Gastroesophageal sphincter (tissue), 4 donors: ENCODE measurements around the gene CSNK1G2. TPM values are rescaled to one million over a fixed set of nuclear protein-coding genes. Genes with fewer than 3 reads are reported as not detected.

Experiments used
- ATAC-seq: fragments of 150-250 bp; one replicate; pipeline ENCODE4 v1.9.1; 2016; ENCODE audit warnings: mild to moderate bottlenecking, moderate library complexity
- H3K27ac ChIP-seq, 4 donors: fragments of 200-600 bp; sonication (generic) in 3 of 4; 1 replicate in 3 of 4; 2 replicates in 1 of 4; pipeline ENCODE4 v1.5.1; 2016 to 2019
- H3K27me3 ChIP-seq: fragments of 200-600 bp; sonication (generic); one replicate; pipeline ENCODE4 v1.5.1; 2019
- H3K36me3 ChIP-seq, 2 donors: fragments of 200-600 bp; sonication (generic); one replicate each; pipeline ENCODE4 v1.5.1; 2019; ENCODE audit warnings: control low read depth in 1 of 2
- H3K4me1 ChIP-seq, 3 donors: fragments of 200-600 bp; sonication (generic); 1 replicate in 2 of 3; 2 replicates in 1 of 3; pipeline ENCODE4 v1.5.1; 2016 to 2019; ENCODE audit warnings: control low read depth in 2 of 3
- H3K4me3 ChIP-seq, 2 donors: fragments of 200-600 bp; sonication (generic); one replicate each; pipeline ENCODE4 v1.5.1; 2019; ENCODE audit warnings: mild to moderate bottlenecking in 1 of 2, moderate library complexity in 1 of 2
- H3K9me3 ChIP-seq, 3 donors: fragments of 200-600 bp; sonication (generic); one replicate each; pipeline ENCODE4 v1.5.1; 2017 to 2019; ENCODE audit warnings: control low read depth in 2 of 3
- EP300 ChIP-seq: sonication (generic); formaldehyde crosslinking; IDR thresholded peaks from one replicate; pipeline ENCODE4 v1.6.1; 2017; ENCODE audit warnings: antibody characterized with exemption, mild to moderate bottlenecking
- POLR2A ChIP-seq, 2 donors: fragments of 450-650 bp; IDR thresholded peaks; one replicate each; pipeline ENCODE4 v1.6.1; 2017; ENCODE audit warnings: antibody characterized with exemption in 2 of 2, mild to moderate bottlenecking in 2 of 2, moderate library complexity in 1 of 2
- POLR2AphosphoS5 ChIP-seq: sonication (generic); formaldehyde crosslinking; IDR thresholded peaks from one replicate; pipeline ENCODE4 v1.6.1; 2017; ENCODE audit warnings: antibody characterized with exemption
- WGBS, 2 donors: methylation state at CpG; one replicate each; pipeline ENCODE4 v1.1.5; 2018; ENCODE audit warnings: low coverage in 1 of 2; 5-methylcytosine and 5-hydroxymethylcytosine counted together
- total RNA-seq, 4 donors: library from RNA; depleted of rRNA; stranded (reverse); fragments of >200 nt; gene quantifications; one replicate each; pipeline ENCODE4 v1.1.0, GENCODE V29; 2016
- TF ChIP-seq, protein P1 (sequence below), 4 experiments: fragments of 200-600 bp in 2 of 4; fragments of 450-650 bp in 2 of 4; sonication (generic) in 1 of 4; IDR thresholded peaks; one replicate each; pipeline ENCODE4 v1.5.1; 2017 to 2019; ENCODE audit warnings: antibody characterized with exemption in 4 of 4, mild to moderate bottlenecking in 2 of 4, moderate library complexity in 2 of 4

Gene CSNK1G2
- total RNA-seq, 4 donors from 2014 or later: 40.4 to 57.4 (median 46.2) TPM

DNA sequence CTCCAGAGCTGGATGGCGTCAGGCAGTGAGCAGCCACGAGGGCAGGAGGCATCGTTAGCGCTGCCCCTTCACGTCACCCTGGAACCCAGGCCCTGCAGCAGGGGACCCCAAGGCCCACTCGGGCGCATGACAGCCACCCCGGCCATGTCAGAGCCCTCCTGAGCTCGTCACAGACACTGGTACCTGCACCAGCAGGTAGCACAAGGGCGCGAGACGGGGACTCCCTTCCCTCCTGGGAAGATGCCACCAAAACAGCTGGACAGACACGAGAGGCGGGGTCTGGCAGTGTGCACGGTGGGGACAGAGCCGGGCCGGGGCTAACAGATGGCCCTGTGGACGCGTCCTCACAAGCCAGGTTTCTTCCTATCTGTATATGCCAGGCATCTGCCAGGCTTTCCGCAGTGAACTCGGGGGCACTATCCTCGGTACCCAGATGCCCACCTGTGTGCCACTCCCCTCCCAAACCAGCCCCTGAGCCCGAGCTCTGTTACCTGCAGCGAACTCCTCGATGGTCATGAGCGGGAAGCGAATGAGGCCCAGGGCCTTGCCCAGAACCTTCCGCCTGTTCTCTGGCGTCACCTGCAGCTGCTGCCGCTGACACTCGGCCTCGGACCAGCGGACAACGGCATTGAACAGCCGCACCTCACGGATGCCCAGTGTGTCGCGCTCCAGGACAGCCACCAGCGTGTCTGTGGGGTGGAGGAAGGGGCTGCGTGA lies 48.7 kb downstream of the CSNK1G2 start:
- TF ChIP-seq POLR2A (IDR thresholded peaks at IDR 0.05): no peak
- TF ChIP-seq POLR2AphosphoS5: no peak
- WGBS, 2 donors: 70 to 91% methylated on average over 6 to 9 of the region's 40 CpGs
- Histone ChIP-seq H3K27ac (no peak overlapping the region), H3K36me3 (peaks cover 0 to 98% of the 10 kb centered on the region in 2 donors), H3K9me3 (no peaks in the 10 kb centered on the region), H3K4me1 (no peaks in the 10 kb centered on the region), H3K4me3 (no peak overlapping the region), H3K27me3 (no peaks in the 10 kb centered on the region)
- ATAC-seq: no peak

DNA sequence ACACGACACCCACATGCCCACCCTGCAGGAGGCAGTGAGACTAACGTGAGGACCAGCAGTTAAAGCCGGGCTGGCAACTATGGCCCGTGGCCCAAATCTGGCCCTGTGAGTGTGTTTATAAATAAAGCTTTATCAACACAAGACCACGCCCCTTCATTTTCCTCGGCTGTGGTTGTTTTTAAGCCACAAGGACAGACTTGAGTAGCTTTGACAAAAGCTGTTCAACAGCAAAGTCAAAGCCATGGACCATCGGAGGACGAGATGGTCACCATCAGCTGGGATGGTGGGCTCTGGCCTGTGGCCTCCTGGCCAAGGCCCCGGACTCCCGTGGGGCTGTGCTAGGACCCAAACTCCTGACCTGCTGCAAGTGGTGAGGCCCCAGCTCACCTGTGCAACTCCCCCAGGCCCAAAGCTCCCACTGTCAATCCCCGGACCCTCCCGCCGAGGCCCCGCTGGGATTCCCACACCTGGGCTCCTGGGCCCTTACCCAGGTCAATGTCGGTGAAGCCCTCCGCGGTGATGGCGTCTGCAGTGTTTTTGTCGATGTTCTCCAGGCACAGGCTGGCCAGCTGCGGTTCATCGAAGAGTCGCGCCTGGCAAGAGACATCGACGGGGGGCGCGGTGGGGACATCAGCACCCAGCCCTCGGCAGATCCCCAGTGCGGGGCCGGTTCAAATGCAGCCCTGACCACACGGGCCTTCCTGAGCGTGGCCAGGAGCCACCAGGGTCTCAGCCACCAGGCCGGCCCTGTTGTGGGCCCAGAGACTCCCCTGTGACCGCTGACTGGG lies 49.5 kb downstream of the CSNK1G2 start:
- Histone ChIP-seq H3K9me3 (no peaks in the 10 kb centered on the region), H3K27ac (no peak overlapping the region), H3K4me3 (no peak overlapping the region), H3K27me3 (no peaks in the 10 kb centered on the region), H3K4me1 (no peaks in the 10 kb centered on the region), H3K36me3 (peaks cover 0 to 95% of the 10 kb centered on the region in 2 donors)
- 100% methylated on average over 3 of the region's 34 CpGs; no CpG with 5 or more reads in 1 of the 2 donors for WGBS, 2 donors
- no peak for TF ChIP-seq POLR2AphosphoS5
- TF ChIP-seq, protein P1, sequence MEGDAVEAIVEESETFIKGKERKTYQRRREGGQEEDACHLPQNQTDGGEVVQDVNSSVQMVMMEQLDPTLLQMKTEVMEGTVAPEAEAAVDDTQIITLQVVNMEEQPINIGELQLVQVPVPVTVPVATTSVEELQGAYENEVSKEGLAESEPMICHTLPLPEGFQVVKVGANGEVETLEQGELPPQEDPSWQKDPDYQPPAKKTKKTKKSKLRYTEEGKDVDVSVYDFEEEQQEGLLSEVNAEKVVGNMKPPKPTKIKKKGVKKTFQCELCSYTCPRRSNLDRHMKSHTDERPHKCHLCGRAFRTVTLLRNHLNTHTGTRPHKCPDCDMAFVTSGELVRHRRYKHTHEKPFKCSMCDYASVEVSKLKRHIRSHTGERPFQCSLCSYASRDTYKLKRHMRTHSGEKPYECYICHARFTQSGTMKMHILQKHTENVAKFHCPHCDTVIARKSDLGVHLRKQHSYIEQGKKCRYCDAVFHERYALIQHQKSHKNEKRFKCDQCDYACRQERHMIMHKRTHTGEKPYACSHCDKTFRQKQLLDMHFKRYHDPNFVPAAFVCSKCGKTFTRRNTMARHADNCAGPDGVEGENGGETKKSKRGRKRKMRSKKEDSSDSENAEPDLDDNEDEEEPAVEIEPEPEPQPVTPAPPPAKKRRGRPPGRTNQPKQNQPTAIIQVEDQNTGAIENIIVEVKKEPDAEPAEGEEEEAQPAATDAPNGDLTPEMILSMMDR (IDR thresholded peaks at IDR 0.05): no peak
- no peak for TF ChIP-seq POLR2A (IDR thresholded peaks at IDR 0.05)
- TF ChIP-seq EP300: no peak
- ATAC-seq: no peak

DNA sequence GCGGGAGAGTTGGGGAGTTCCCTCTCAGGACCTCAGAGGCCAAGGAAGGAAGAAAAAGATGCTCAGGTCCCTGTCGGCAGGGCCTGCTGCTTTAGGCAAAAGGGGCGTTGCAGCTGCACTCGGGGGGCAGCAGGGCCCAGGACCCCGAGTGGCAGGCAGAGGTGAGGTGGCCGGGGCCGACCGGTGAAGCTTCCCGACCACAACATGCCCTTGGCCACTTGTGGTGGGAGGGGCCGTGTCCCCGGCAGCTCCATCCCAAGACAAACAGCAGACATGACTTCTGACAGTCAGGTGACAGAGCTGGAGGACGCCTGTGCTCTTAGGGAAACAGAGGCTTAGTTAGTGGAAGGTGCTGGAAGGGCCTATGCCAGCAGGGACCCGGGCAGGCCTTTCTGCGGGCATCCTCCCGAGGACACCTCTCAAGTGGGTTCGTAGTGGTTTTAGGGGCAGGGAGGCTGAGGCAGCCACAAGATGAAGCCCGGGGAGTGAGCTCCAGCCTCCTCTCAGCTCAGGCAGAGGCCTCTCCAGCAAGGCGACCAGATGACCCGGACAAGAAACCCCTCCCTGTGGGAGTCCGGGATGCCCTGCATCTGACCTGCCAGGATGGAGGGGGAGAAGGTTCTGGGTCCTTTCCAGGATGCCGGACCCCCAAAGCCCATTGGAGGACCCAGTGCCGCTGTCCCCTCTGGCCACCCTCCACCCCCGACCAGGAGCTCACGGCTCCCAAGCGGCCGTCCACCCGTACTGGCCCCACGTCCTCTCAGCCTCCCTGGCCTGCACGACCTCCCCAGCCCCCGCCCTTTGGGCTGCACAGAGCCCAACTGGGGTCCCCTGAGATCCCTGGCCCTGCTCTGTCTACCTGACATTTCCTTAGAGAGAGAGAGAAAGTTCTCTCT lies 50.3 kb downstream of the CSNK1G2 start:
- 90% methylated on average over 2 of the region's 30 CpGs; no CpG with 5 or more reads in 1 of the 2 donors for WGBS, 2 donors
- ATAC-seq: no peak
- no peak overlapping the region for H3K27ac ChIP-seq
- H3K27me3 ChIP-seq: no peaks in the 10 kb centered on the region
- TF ChIP-seq POLR2A (IDR thresholded peaks at IDR 0.05) (no peak), POLR2AphosphoS5 (no peak), EP300 (no peak)
- TF ChIP-seq, protein P1 (IDR thresholded peaks at IDR 0.05): no peak
- peaks cover 0 to 95% of the 10 kb centered on the region in 2 donors for H3K36me3 ChIP-seq
- H3K9me3 ChIP-seq: no peaks in the 10 kb centered on the region
- no peak overlapping the region for H3K4me3 ChIP-seq
- H3K4me1 ChIP-seq: no peaks in the 10 kb centered on the region

DNA sequence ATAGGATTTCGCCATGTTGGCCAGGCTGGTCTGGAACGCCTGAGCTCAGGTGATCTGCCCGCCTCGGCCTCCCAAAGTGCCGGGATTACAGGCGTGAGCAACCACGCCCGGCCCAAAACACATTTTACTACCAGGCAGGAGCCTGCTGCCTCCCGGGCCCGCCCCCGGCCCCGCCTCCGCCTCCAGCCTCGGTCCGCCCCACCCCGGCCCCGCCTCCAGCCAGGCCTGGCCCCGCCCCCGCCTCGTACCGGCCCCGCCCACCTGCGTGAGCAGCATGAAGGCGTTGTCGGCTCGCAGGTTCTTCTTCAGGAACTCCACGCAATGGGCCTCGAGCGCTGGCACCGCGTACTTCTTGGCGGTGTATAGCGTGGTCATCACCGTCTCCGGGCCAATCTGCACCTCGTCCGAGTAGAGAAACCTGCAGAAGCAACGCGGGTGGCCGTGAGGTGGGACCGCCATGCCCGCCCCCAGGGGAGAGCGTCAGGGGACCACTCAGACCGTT lies 51.8 kb downstream of the CSNK1G2 start:
- H3K27ac ChIP-seq: no peak overlapping the region
- no peaks in the 10 kb centered on the region for H3K9me3 ChIP-seq
- H3K4me1 ChIP-seq: no peaks in the 10 kb centered on the region
- WGBS, 2 donors: 95% methylated on average over 4 of the region's 44 CpGs; no CpG with 5 or more reads in 1 of the 2 donors
- TF ChIP-seq POLR2AphosphoS5 (no peak), POLR2A (IDR thresholded peaks at IDR 0.05) (no peak), EP300 (no peak)
- TF ChIP-seq, protein P1 (IDR thresholded peaks at IDR 0.05): no peak
- H3K4me3 ChIP-seq: no peak overlapping the region
- no peaks in the 10 kb centered on the region for H3K27me3 ChIP-seq
- no peak for ATAC-seq
- H3K36me3 ChIP-seq: peaks cover 0 to 92% of the 10 kb centered on the region in 2 donors
